ENCODE data around the gene CTNND2.
A peak's percentile ranks its signal among the peaks of the same experiment; 100 is the strongest.
"Not testable (repeated sequence)": the region's sequence is repeated elsewhere in the genome, so short reads cannot be mapped to it uniquely, and the experiment has no call there.

CTNND2 gene

GRCh38 chr5:11459716-11460115 lies 444.5 kb downstream of the CTNND2 start:
- DNase-seq (ENCODE audit: low read depth), result no peak

GRCh38 chr5:11455505-11455904 lies 448.7 kb downstream of the CTNND2 start:
- DNase-seq (ENCODE audit: low read depth), result no peak

GRCh38 chr5:11452852-11453251 lies 451.4 kb downstream of the CTNND2 start:
- DNase-seq (ENCODE audit: low read depth), result no peak

- DNase-seq (ENCODE audit: low read depth), result no peak
Measured at GRCh38 chr5:11449966-11450365, 454.3 kb downstream of the CTNND2 start.

- DNase-seq (ENCODE audit: low read depth), result no peak
Measured at GRCh38 chr5:11449217-11449616, 455.0 kb downstream of the CTNND2 start.

GRCh38 chr5:11443831-11444230 lies 460.4 kb downstream of the CTNND2 start:
- no peak for DNase-seq (ENCODE audit: low read depth)

- no peak for DNase-seq (ENCODE audit: low read depth)
Measured at GRCh38 chr5:11432116-11432515, 472.1 kb downstream of the CTNND2 start.

- no peak for DNase-seq (ENCODE audit: low read depth)
Measured at GRCh38 chr5:11429254-11429653, 475.0 kb downstream of the CTNND2 start.

- no peak for DNase-seq (ENCODE audit: low read depth)
Measured at GRCh38 chr5:11427569-11427968, 476.7 kb downstream of the CTNND2 start.

- DNase-seq (ENCODE audit: low read depth), result no peak
Measured at GRCh38 chr5:11426442-11426841, 477.8 kb downstream of the CTNND2 start.

- no peak for DNase-seq (ENCODE audit: low read depth)
Measured at GRCh38 chr5:11422342-11422741, 481.9 kb downstream of the CTNND2 start.

- no peak for DNase-seq (ENCODE audit: low read depth)
Measured at GRCh38 chr5:11420969-11421368, 483.3 kb downstream of the CTNND2 start.

- no peak for DNase-seq (ENCODE audit: low read depth)
Measured at GRCh38 chr5:11415751-11416150, 488.5 kb downstream of the CTNND2 start.

- not testable (repeated sequence) for DNase-seq (ENCODE audit: low read depth)
Measured at GRCh38 chr5:11414732-11415131, 489.5 kb downstream of the CTNND2 start.

- DNase-seq (ENCODE audit: low read depth), result no peak
Measured at GRCh38 chr5:11411621-11412020, 492.6 kb downstream of the CTNND2 start.

GRCh38 chr5:11407556-11408145 lies 496.6 kb downstream of the CTNND2 start:
- DNase-seq (ENCODE audit: low read depth), result no peak

GRCh38 chr5:11400316-11400715 lies 503.9 kb downstream of the CTNND2 start:
- no peak for DNase-seq (ENCODE audit: low read depth)

- DNase-seq (ENCODE audit: low read depth), result no peak
Measured at GRCh38 chr5:11398728-11399127, 505.5 kb downstream of the CTNND2 start.

GRCh38 chr5:11397549-11397948 lies 506.7 kb downstream of the CTNND2 start:
- DNase-seq (ENCODE audit: low read depth), result no peak

- DNase-seq (ENCODE audit: low read depth), result no peak
Measured at GRCh38 chr5:11396917-11397316, 507.3 kb downstream of the CTNND2 start.

- DNase-seq (ENCODE audit: low read depth), result no peak
Measured at GRCh38 chr5:11394933-11395332, 509.3 kb downstream of the CTNND2 start.

GRCh38 chr5:11390291-11390767 lies 513.9 kb downstream of the CTNND2 start:
- DNase-seq (ENCODE audit: low read depth), result peak; percentile 88

- DNase-seq (ENCODE audit: low read depth), result no peak
Measured at GRCh38 chr5:11387382-11387781, 516.9 kb downstream of the CTNND2 start.

- no peak for DNase-seq (ENCODE audit: low read depth)
Measured at GRCh38 chr5:11386398-11386797, 517.8 kb downstream of the CTNND2 start.

Data from HS-27A (cell line).